Stomach (tissue), 9 donors: Measurements from ENCODE around the gene CLEC16A. TPM values are rescaled to one million over a fixed set of nuclear protein-coding genes. Genes with fewer than 3 reads are reported as not detected.

ENCODE experiments used
- DNase-seq, 2 donors: peaks; one replicate each; pipeline versions ENCODE4 v3.0.0 to v3.0.0-alpha.2; 2013 to 2019
- H3K27ac ChIP-seq, 5 donors: fragments of 200-600 bp in 4 of 5; sonication (generic) in 4 of 5; one replicate each; pipeline ENCODE4 v1.5.1; 2013 to 2019; ENCODE audit warnings: mild to moderate bottlenecking in 1 of 5, moderate library complexity in 1 of 5
- H3K27me3 ChIP-seq, 3 donors: fragments of 200-600 bp; sonication (generic); one replicate each; pipeline ENCODE4 v1.5.1; 2017 to 2019; ENCODE audit warnings: mixed run types in 1 of 3
- H3K36me3 ChIP-seq, 4 donors: fragments of 200-600 bp; sonication (generic); 1 replicate in 3 of 4; 2 replicates in 1 of 4; pipeline ENCODE4 v1.5.1; 2016 to 2019
- H3K4me1 ChIP-seq, 4 donors: fragments of 200-600 bp; sonication (generic); one replicate each; pipeline ENCODE4 v1.5.1; 2016 to 2019
- H3K4me3 ChIP-seq, 4 donors: fragments of 200-600 bp; sonication (generic) in 3 of 4; one replicate each; pipeline ENCODE4 v1.5.1; 2016 to 2019; ENCODE audit warnings: mild to moderate bottlenecking in 1 of 4
- H3K9me3 ChIP-seq, 4 donors: fragments of 200-600 bp; sonication (generic); one replicate each; pipeline ENCODE4 v1.5.1; 2016 to 2019
- CTCF ChIP-seq, 7 experiments: fragments of 450-650 bp in 4 of 7; fragments of 200-600 bp in 3 of 7; sonication (generic) in 3 of 7; IDR thresholded peaks; one replicate each; pipeline ENCODE4 v1.5.1; 2016 to 2019; ENCODE audit warnings: antibody characterized with exemption in 7 of 7, control low read depth in 2 of 7, mild to moderate bottlenecking in 1 of 7
- EP300 ChIP-seq: sonication (generic); formaldehyde crosslinking; IDR thresholded peaks from one replicate; pipeline ENCODE4 v1.6.1; 2017; ENCODE audit warnings: antibody characterized with exemption
- POLR2A ChIP-seq, 4 donors: fragments of 450-650 bp; IDR thresholded peaks; one replicate each; pipeline ENCODE4 v1.6.1; 2016; ENCODE audit warnings: antibody characterized with exemption in 4 of 4, control low read depth in 2 of 4, mild to moderate bottlenecking in 1 of 4, moderate library complexity in 1 of 4
- POLR2AphosphoS5 ChIP-seq, 3 donors: sonication (generic); formaldehyde crosslinking; IDR thresholded peaks; one replicate each; pipeline ENCODE4 v1.6.1; 2016; ENCODE audit warnings: antibody characterized with exemption in 3 of 3
- WGBS, 5 donors: extraction: QIAGEN DNeasy Blood & Tissue Kit in 3 of 5; methylation state at CpG; one replicate each; pipeline versions ENCODE4 v1.1.5 to v1.1.7; 2013 to 2018; 5-methylcytosine and 5-hydroxymethylcytosine counted together
- intact Hi-C: fragments of 100-400 bp; cut with DNase I; formaldehyde crosslinking; loops from one replicate; pipeline ENCODE4 v1.15.1; 2023; ENCODE audit warnings: low total_unique reads
- polyA plus RNA-seq, 3 donors: library from polyadenylated mRNA; stranded (reverse); fragments of 200-250 nt; gene quantifications; one replicate each; pipeline ENCODE4 v1.2.3, GENCODE V29; 2013
- total RNA-seq, 5 donors: library from RNA; depleted of rRNA; stranded (reverse); fragments of >200 nt; gene quantifications; one replicate each; pipeline versions ENCODE4 v1.1.0 to v1.2.3, GENCODE V29; 2014 to 2016
- donor health status: healthy with polysubstance abuse.
- donor health status: Bipolar disorder and iron deficiency.
- donor health status: healthy.

The CLEC16A gene
- total and polyA plus RNA-seq, 8 donors = 5.8 to 176 (median 21.8) TPM

GRCh38 chr16:10988879-10989278 is 44.5 kb downstream of the CLEC16A start:
- intact Hi-C loops = no loop called here
- WGBS, 5 donors = 78 to 89% (median 81%) methylated on average over 6 of the region's 6 CpGs
- H3K27me3 ChIP-seq = no peaks in the 10 kb centered on the region
- no peak for DNase-seq
- H3K4me1 ChIP-seq = peaks cover 0 to 19% (median 5%) of the 10 kb centered on the region in 4 donors
- H3K27ac ChIP-seq = peak overlapping the region in 1 of 5 donors; percentile 30
- H3K9me3 ChIP-seq = no peaks in the 10 kb centered on the region
- H3K4me3 ChIP-seq = no peak overlapping the region
- peaks cover 18 to 78% (median 50%) of the 10 kb centered on the region in 4 donors for H3K36me3 ChIP-seq
- TF ChIP-seq CTCF (IDR thresholded peaks at IDR 0.05) = no peak
- no peak for TF ChIP-seq POLR2A (IDR thresholded peaks at IDR 0.05)
- TF ChIP-seq EP300 = no peak
- TF ChIP-seq POLR2AphosphoS5 (IDR thresholded peaks at IDR 0.05) = no peak

- TF ChIP-seq CTCF (IDR thresholded peaks at IDR 0.05) (no peak), POLR2AphosphoS5 (IDR thresholded peaks at IDR 0.05) (no peak), POLR2A (IDR thresholded peaks at IDR 0.05) (no peak), EP300 (no peak)
- H3K27me3 ChIP-seq = no peaks in the 10 kb centered on the region
- peaks cover 0 to 19% (median 5%) of the 10 kb centered on the region in 4 donors for H3K4me1 ChIP-seq
- no peak for DNase-seq
- H3K4me3 ChIP-seq = no peak overlapping the region
- no peak overlapping the region for H3K27ac ChIP-seq
- 82 to 92% (median 89%) methylated on average over 6 of the region's 6 CpGs for WGBS, 5 donors
- peaks cover 21 to 78% (median 51%) of the 10 kb centered on the region in 4 donors for H3K36me3 ChIP-seq
- no peaks in the 10 kb centered on the region for H3K9me3 ChIP-seq
- intact Hi-C loops = no loop called here
Observed at GRCh38 chr16:10989559-10989958, 45.2 kb downstream of the CLEC16A start.

GRCh38 chr16:10990378-10990777 is 46.0 kb downstream of the CLEC16A start:
- H3K4me1 ChIP-seq = peaks cover 0 to 19% (median 5%) of the 10 kb centered on the region in 4 donors
- H3K36me3 ChIP-seq = peaks cover 21 to 83% (median 56%) of the 10 kb centered on the region in 4 donors
- 83 to 91% (median 90%) methylated on average over 5 of the region's 5 CpGs for WGBS, 5 donors
- H3K9me3 ChIP-seq = no peaks in the 10 kb centered on the region
- H3K4me3 ChIP-seq = no peak overlapping the region
- H3K27ac ChIP-seq = no peak overlapping the region
- no peaks in the 10 kb centered on the region for H3K27me3 ChIP-seq
- intact Hi-C loops = no loop called here
- TF ChIP-seq POLR2AphosphoS5 (IDR thresholded peaks at IDR 0.05) (no peak), POLR2A (IDR thresholded peaks at IDR 0.05) (no peak)
- no peak for DNase-seq

GRCh38 chr16:10992112-10992511 is 47.7 kb downstream of the CLEC16A start:
- Histone ChIP-seq H3K36me3 (peaks cover 14 to 95% (median 68%) of the 10 kb centered on the region in 4 donors), H3K27ac (peak overlapping the region in 4 of 5 donors; percentile 3 to 55 (median 20)), H3K4me3 (no peak overlapping the region), H3K27me3 (no peaks in the 10 kb centered on the region), H3K9me3 (no peaks in the 10 kb centered on the region), H3K4me1 (peaks cover 0 to 19% (median 5%) of the 10 kb centered on the region in 4 donors)
- intact Hi-C loops = no loop called here
- TF ChIP-seq POLR2A (IDR thresholded peaks at IDR 0.05) = no peak
- 73 to 79% (median 76%) methylated on average over 4 of the region's 4 CpGs for WGBS, 5 donors
- no peak for DNase-seq

GRCh38 chr16:10992797-10993196 is 48.4 kb downstream of the CLEC16A start:
- Histone ChIP-seq H3K36me3 (peaks cover 13 to 89% (median 67%) of the 10 kb centered on the region in 4 donors), H3K27ac (peak overlapping the region in 2 of 5 donors; percentile 30 to 31), H3K9me3 (no peaks in the 10 kb centered on the region), H3K4me3 (no peak overlapping the region), H3K27me3 (no peaks in the 10 kb centered on the region), H3K4me1 (peaks cover 0 to 14% (median 5%) of the 10 kb centered on the region in 4 donors)
- TF ChIP-seq POLR2A (IDR thresholded peaks at IDR 0.05) = no peak
- no peak for TF ChIP-seq CTCF (IDR thresholded peaks at IDR 0.05)
- no peak for TF ChIP-seq EP300
- no peak for TF ChIP-seq POLR2AphosphoS5 (IDR thresholded peaks at IDR 0.05)
- DNase-seq = peak in 1 of 2 donors; percentile 43
- WGBS, 5 donors = 77 to 89% (median 87%) methylated on average over 5 of the region's 5 CpGs
- intact Hi-C loops = no loop called here
